Measurements from ENCODE around the gene FAM163B.

GRCh38 chr9:133603135-133603927, 5.9 kb downstream of the FAM163B start:
- no peak for TF ChIP-seq EZH2 (IDR thresholded peaks at IDR 0.05; ENCODE audit: borderline replicate concordance, low read length)
- TF ChIP-seq CTCF (conservative IDR thresholded peaks at IDR 0.05 in 1 of 2, IDR thresholded peaks at IDR 0.05 in 1 of 2; ENCODE audit: extremely low read depth in 1 of 2, insufficient read depth in 1 of 2, low read depth in 1 of 2, low read length in 2 of 2): no peak

Measured in mammary epithelial cell (primary cell).